Transverse colon (tissue), 4 donors: ENCODE results near the gene MAFB.
A peak's percentile ranks its signal among the peaks of the same experiment; 100 is the strongest.

Source experiments
- POLR2AphosphoS5 ChIP-seq, 3 donors: sonication (generic); formaldehyde crosslinking; IDR thresholded peaks; one replicate each; pipeline ENCODE4 v1.6.1; 2016; ENCODE audit warnings: antibody characterized with exemption in 3 of 3
- TF ChIP-seq, protein P1 (sequence below), 5 experiments: fragments of 200-600 bp in 3 of 5; fragments of 450-650 bp in 2 of 5; sonication (generic) in 3 of 5; IDR thresholded peaks; 1 replicate in 2 of 5; 2 replicates in 3 of 5; pipeline ENCODE4 v1.5.1; 2016 to 2017; ENCODE audit warnings: antibody characterized with exemption in 5 of 5, inconsistent platforms in 3 of 5, mild to moderate bottlenecking in 2 of 5, moderate library complexity in 1 of 5

GRCh38 chr20:40689943-40690835, 1.2 kb upstream of the MAFB start:
- TF ChIP-seq, protein P1, sequence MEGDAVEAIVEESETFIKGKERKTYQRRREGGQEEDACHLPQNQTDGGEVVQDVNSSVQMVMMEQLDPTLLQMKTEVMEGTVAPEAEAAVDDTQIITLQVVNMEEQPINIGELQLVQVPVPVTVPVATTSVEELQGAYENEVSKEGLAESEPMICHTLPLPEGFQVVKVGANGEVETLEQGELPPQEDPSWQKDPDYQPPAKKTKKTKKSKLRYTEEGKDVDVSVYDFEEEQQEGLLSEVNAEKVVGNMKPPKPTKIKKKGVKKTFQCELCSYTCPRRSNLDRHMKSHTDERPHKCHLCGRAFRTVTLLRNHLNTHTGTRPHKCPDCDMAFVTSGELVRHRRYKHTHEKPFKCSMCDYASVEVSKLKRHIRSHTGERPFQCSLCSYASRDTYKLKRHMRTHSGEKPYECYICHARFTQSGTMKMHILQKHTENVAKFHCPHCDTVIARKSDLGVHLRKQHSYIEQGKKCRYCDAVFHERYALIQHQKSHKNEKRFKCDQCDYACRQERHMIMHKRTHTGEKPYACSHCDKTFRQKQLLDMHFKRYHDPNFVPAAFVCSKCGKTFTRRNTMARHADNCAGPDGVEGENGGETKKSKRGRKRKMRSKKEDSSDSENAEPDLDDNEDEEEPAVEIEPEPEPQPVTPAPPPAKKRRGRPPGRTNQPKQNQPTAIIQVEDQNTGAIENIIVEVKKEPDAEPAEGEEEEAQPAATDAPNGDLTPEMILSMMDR (IDR thresholded peaks at IDR 0.05) = peak; percentile 83 to 93 (median 86)
- TF ChIP-seq POLR2AphosphoS5 (IDR thresholded peaks at IDR 0.05) = peak in 1 of 3 donors; percentile 18
